GM19452 (cell line): Measurements from ENCODE around the gene CELA2A.
"Not testable (repeated sequence)": the region's sequence is repeated elsewhere in the genome, so short reads cannot be mapped to it uniquely, and the experiment has no call there.

ENCODE experiments used
- ATAC-seq: cut with Tn5 transposase; IDR thresholded peaks from one replicate; pipeline ENCODE4 v1.9.1; 2021; ENCODE audit not compliant: unreplicated experiment

CELA2A gene

GRCh38 chr1:15444468-15445389 is 11.8 kb upstream of the CELA2A start:
- no peak for ATAC-seq

- no peak for ATAC-seq
Measured at GRCh38 chr1:15445390-15446122, 11.0 kb upstream of the CELA2A start.

GRCh38 chr1:15446212-15446611 is 10.3 kb upstream of the CELA2A start:
- no peak for ATAC-seq

- no peak for ATAC-seq
Measured at GRCh38 chr1:15448877-15449462, 7.6 kb upstream of the CELA2A start.

GRCh38 chr1:15449567-15449966 is 7.0 kb upstream of the CELA2A start:
- no peak for ATAC-seq

GRCh38 chr1:15451014-15451722 is 5.4 kb upstream of the CELA2A start:
- ATAC-seq, result no peak

- ATAC-seq, result no peak
Measured at GRCh38 chr1:15452216-15452615, 4.3 kb upstream of the CELA2A start.

- no peak for ATAC-seq
Measured at GRCh38 chr1:15452866-15453571, 3.5 kb upstream of the CELA2A start.

GRCh38 chr1:15453734-15454133 is 2.8 kb upstream of the CELA2A start:
- ATAC-seq, result no peak

- no peak for ATAC-seq
Measured at GRCh38 chr1:15454256-15454655, 2.3 kb upstream of the CELA2A start.

GRCh38 chr1:15455522-15455921 is 1.0 kb upstream of the CELA2A start:
- no peak for ATAC-seq

GRCh38 chr1:15457585-15457984 is 1.1 kb downstream of the CELA2A start:
- ATAC-seq, result no peak

- ATAC-seq, result not testable (repeated sequence)
Measured at GRCh38 chr1:15458388-15458787, 1.9 kb downstream of the CELA2A start.

- no peak for ATAC-seq
Measured at GRCh38 chr1:15459771-15460707, 3.5 kb downstream of the CELA2A start.

GRCh38 chr1:15460708-15461095 is 4.2 kb downstream of the CELA2A start:
- ATAC-seq, result no peak

GRCh38 chr1:15463064-15463800 is 6.7 kb downstream of the CELA2A start:
- ATAC-seq, result not testable (repeated sequence)

GRCh38 chr1:15463926-15464322 is 7.4 kb downstream of the CELA2A start:
- ATAC-seq, result not testable (repeated sequence)

GRCh38 chr1:15465674-15466073 is 9.1 kb downstream of the CELA2A start:
- no peak for ATAC-seq
